D341Med (cell line): ENCODE measurements around the gene LRCH3.
"Not testable (repeated sequence)": the region's sequence is repeated elsewhere in the genome, so short reads cannot be mapped to it uniquely, and the experiment has no call there.

Experiments
- DNase-seq: peaks from one replicate; pipeline ENCODE4 v3.0.0; 2012; ENCODE audit warnings: low spot score

LRCH3 gene

DNA sequence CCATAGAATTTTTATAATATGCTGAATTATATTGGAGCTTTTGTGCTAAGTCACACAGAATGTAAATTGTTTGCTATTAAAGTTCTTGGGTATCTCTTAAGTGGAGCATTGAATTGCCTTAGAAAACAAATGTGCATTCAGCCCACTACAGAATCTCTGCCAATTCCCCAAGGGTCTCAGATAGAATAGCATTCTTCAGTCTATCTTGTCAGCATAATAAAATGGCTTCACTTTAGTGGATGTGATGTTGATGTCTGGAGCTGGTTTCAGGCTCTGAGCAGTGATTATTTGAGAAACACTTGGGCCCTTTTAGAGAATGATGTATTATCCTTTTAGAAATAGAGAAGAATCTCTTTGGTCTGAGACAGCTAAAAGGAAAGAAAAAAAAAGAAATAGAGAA, 45.2 kb downstream of the LRCH3 start:
- DNase-seq, result no peak

DNA sequence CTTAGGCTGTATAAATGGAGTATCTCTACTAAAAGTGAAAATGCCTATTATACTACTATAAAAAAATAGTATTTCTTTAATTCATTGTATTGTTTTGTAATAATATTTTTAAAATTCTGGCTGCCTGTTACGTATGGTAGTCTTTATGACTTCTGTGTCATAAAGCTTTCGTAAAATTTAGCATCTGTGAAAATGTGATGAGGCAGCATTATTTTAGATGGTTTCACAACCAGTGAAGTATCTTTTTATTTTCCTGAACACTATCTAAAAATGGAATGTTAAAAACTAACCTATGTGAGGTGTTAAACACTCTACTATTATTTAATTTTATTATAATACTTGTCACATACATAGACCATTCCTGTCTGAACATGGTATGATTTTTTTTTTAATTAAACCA, 46.2 kb downstream of the LRCH3 start:
- DNase-seq, result no peak

DNA sequence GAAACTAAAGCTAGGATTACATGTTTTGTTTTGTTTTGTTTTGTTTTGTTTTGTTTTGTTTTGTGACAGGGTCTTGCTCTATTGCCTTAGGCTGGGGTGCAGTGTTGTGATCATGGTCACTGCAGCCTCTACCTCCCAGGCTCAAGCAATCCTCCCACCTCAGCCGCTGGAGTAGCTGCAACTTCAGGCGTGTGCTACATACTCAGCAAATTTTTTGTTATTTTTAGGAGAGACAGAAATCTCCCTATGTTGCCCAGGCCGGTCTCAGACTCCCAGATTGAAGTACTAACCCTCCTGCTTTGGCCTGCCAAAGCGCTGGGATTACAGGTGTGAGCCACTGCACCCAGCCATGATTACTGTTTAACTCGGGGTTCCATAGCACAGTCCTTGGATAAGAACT, 50.7 kb downstream of the LRCH3 start:
- no peak for DNase-seq

DNA sequence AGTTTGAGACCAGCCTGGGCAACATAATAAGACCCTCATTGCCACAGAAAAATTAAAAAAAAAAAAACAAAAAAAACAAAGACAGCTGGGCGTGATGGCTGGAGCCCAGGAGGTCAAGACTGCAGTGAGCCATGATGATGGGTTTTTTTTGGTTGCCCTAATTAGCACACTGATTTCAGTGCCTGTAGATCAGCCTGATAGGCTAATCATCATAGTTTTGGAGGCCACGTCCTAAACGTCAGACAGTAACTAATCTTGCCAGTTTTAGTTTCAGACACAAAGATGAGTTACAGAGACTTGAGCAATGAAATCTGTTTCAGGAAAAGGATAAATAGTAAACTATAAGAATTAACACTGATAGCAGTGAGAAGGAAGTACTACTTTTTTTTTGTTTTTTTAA, 55.4 kb downstream of the LRCH3 start:
- DNase-seq, result no peak

GRCh38 chr3:197847866-197848401, 56.9 kb downstream of the LRCH3 start:
- no peak for DNase-seq

- no peak for DNase-seq
Measured at GRCh38 chr3:197854596-197855343, 63.7 kb downstream of the LRCH3 start.

GRCh38 chr3:197855571-197855970, 64.5 kb downstream of the LRCH3 start:
- no peak for DNase-seq

DNA sequence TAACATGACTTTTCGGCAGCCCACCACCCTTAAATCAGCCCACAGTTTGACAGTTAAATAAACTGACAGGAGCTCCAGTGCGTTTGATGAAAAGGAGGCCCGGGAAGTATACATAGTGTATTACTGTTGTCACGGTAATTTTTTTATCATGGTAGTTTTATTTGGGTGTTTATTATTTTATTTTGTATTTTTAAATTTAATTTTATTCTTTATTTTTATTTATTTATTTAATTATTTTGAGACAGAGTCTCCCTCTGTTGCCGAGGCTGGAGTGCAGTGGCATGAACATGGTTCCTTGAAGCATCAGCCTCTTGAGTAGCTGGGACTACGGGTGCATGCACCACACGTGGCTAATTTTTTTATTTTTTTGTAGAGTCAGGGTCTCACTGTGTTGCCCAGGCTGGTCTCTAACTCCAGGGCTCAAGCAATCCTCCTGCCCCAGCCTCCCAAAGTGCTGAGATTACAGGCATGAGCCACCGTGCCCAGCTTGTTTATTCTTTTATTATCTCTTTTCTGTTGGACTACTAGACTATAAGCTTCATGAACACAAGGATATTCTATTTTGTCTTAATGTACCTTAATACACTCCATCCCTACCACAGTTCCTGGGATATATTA, 65.3 kb downstream of the LRCH3 start:
- no peak for DNase-seq

GRCh38 chr3:197858133-197858532, 67.1 kb downstream of the LRCH3 start:
- DNase-seq, result no peak

DNA sequence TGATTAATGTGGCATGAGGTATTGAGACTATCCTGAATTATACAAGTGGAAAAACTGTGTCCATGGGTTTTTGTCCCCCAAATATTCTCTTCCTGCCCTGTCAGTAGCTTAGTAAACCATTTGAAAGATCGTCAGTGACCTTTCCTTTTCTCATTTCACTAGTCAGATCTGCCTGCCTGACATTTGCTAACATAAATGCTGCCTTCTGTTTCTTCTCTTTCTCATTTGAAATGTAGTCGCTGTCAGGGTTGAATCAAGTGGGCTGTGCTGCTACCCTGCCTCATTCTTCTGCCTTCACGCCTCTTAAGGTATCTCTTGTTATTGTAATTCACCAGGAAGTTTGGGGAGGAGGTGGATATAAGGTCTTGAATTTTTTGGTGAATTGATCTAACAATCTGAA, 67.5 kb downstream of the LRCH3 start:
- DNase-seq, result no peak

DNA sequence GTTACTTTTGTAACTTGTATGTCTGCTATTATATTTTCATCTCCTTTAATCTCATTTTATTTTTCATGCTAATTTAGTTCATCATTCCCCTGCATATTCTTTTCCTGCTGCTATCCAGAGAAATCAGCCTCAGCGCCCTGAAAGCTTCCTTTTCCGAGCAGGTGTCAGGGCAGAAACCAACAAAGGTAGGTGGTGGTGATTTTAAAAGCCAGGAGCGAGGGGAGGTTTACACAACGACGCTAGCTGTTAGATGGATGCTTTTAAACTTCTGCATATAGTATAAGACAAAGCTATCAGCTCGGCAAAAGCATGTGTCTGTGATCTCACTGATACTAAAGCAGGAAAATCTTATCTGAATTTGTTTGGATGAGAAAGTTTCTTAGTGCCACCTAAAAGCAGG, 75.0 kb downstream of the LRCH3 start:
- DNase-seq, result no peak

- no peak for DNase-seq
Measured at GRCh38 chr3:197873329-197873728, 82.3 kb downstream of the LRCH3 start.

GRCh38 chr3:197874064-197874463, 83.0 kb downstream of the LRCH3 start:
- DNase-seq, result no peak

DNA sequence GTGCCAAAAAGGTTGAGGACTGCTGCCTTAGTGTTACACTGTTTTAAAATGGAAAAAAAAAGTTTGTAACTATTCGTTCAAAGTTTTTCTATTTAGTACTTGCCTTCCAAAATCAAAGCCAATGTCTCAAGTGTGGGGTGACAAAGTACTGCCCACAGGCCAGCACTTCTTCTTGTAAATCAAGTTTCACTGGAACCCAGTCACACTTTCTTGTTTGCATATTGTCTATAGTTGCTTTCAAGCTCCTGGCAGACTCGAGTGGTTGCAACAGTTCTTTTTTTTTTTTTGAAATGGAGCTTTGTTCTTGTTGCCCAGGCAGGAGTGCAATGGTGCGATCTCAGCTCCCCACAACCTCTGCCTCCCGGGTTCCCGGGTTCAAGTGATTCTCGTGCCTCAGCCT, 83.6 kb downstream of the LRCH3 start:
- no peak for DNase-seq

GRCh38 chr3:197877902-197878301, 86.8 kb downstream of the LRCH3 start:
- DNase-seq, result no peak

DNA sequence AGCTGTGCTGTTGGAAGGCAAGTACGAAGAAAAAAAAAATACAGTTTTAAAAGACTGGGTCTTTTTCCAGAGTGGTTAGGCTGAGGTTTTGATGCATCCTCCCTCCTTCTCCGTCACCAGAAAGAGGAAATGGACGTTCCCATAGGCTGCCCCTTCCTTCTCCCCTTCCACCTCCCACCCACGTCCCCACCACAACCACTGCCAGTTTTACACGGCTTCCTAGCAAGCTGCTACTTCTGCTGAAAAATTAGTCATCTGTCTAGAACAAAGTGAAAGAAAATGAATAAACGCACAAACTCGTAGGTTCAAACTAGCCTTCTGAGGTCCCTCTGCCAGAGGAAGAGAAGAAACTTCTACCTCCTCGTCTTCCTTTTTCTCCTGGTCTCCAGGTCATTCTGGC, 87.4 kb downstream of the LRCH3 start:
- DNase-seq, result no peak

DNA sequence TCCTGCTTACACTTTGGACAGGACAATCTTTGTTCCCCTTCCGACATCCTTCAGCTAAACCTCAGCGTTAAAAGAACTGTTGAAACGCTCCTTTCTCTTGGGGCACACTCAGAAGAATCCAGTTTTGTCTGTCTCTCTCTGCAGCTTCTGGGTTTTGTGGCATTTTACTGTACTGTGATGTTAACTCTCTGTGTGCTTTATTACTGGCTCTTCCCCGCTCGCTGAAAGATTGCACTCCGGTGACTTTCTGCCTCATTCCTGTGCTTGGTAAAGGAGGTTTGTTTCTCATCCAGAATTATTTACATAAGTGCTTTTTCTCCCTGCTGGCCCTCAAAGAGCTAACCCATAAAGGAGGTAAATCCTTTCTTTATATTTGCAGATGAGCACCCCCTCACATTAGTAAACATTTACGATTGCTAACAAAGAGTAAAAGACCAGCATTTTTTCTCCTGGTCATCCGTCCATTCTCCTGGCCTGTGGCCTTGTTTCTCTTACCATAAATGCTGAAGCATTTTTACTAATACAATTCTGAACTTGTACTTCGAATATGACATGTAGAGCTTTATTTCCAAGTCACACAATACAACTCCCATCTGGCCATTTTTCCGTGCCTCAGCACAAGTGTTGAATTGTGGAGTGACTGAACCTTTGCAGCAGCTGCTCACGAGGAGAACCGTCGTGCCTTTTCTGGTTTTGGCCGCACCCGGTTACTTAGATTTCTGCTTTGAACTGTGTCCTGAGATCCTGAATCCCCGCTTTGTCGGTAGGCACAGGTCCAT, 89.6 kb downstream of the LRCH3 start:
- DNase-seq, result no peak

DNA sequence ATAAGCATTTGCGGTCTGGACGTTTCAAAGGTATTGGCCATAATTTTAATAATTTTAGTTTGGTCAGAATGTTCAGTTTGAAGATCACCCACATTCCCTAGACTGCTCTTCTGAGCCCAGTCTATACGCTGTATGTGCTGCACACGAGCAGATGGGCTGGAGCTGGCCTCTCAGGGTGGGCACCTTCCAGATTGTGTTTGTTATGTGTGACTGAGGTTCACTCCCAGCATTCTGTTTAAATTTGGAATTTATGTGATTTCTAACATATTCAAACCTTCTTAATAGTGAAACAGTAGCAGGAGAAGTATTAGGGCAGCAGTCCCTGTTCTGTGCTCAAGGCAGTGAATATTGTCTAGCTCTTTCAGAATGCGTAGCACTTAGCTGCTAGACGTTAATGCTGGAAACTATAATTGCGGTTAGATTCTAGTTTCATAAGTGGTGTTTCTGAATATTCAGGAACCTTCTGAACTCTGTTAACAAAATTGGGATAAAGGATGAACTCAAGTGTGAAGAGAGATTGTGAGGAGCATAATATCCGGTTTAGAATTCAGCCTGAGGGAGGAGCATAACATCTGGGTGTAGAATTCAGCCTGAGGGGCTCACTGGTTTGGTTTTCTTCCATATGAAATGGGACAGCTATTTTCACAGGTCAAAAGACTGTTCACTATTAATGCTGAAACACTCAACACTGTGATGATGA, 90.4 kb downstream of the LRCH3 start:
- no peak for DNase-seq

DNA sequence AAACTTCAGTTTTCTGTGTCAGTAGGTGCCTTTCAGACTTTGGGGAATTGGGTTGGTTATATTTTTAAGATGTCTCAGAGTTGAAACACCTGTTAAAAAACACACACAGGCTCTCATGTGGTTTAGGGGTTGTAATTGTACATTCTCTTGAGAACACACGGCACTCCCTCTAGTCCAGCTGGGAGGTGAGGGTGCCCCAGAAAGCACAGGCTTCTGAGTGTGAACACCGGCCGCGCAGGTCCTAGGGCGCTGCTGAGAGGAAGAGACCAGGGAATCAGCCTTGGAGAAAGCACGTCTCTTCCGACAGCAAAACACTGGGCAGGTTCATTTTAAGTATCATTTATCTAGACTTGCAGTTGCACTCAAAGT, 90.9 kb downstream of the LRCH3 start:
- DNase-seq, result no peak

- DNase-seq, result no peak
Measured at GRCh38 chr3:197882586-197882985, 91.5 kb downstream of the LRCH3 start.

DNA sequence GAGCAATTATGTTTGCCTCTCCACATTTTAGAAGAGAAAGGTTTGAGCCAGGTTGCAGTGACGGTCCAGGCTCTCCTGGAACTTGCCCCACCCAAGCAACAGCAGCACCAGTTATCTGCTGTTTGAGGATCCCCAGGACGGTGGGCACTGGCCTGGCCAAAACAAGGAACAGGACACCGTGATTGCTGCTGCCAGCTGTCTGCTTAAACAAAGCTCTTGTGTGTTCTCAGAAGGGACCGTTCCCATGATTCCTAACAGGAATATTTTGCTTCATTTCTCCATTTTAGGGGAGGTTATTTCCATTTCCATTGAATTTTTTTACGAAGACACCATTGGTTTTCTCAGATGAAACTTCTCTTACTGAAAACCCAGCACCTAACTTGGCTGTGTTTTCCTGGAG, 92.5 kb downstream of the LRCH3 start:
- no peak for DNase-seq

GRCh38 chr3:197884330-197884729, 93.3 kb downstream of the LRCH3 start:
- DNase-seq, result not testable (repeated sequence)
